Measurements from ENCODE around the gene TMEM81. TPM values are rescaled to one million over a fixed set of nuclear protein-coding genes. Genes with fewer than 3 reads are reported as not detected.

The TMEM81 gene
- total RNA-seq, 2 experiments from 2014 or later, result 1.5 to 2.4 TPM

DNA sequence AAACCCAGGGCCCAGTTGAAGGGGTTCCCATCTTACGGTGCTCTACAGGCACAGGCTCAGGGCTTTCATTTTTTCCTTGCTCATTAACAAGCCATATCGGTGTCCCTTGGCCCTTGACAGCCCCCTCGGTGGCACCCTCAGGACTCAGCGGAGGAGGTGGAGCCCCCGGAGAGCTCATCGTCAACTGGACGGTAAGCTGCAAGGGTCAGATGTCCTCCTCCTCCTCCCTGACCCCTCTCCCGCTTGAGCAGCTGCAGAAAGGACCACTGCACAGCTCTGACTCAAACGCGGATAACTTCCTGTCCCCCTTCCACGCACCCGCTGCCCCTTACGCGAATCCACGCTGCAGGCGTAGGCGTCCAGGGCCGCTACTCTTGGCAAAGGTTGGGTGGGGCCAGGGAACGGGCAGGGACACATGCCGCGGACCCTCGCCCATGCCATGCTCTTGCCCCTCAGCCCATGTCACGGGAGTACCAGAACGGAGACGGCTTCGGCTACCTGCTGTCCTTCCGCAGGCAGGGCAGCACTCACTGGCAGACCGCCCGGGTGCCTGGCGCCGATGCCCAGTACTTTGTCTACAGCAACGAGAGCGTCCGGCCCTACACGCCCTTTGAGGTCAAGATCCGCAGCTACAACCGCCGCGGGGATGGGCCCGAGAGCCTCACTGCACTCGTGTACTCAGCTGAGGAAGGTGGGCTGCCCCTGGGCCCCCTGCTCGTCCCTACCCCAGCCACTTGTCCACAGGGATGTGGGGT lies 14.7 kb downstream of the TMEM81 start:
- H3K27me3 Mint-ChIP-seq, result no peaks in the 10 kb centered on the region
- no peaks in the 10 kb centered on the region for H3K36me3 Mint-ChIP-seq
- no peak for DNase-seq
- no peak overlapping the region for H3K27ac Mint-ChIP-seq
- H3K4me3 Mint-ChIP-seq, result no peak overlapping the region
- no peaks in the 10 kb centered on the region for H3K4me1 Mint-ChIP-seq
- H3K9me3 Mint-ChIP-seq, result no peaks in the 10 kb centered on the region

GRCh38 chr1:205068457-205069040 lies 15.7 kb downstream of the TMEM81 start:
- Mint-ChIP-seq H3K27ac (no peak overlapping the region), H3K36me3 (no peaks in the 10 kb centered on the region), H3K9me3 (no peaks in the 10 kb centered on the region), H3K27me3 (no peaks in the 10 kb centered on the region), H3K4me3 (no peak overlapping the region), H3K4me1 (no peaks in the 10 kb centered on the region)
- no peak for DNase-seq

DNA sequence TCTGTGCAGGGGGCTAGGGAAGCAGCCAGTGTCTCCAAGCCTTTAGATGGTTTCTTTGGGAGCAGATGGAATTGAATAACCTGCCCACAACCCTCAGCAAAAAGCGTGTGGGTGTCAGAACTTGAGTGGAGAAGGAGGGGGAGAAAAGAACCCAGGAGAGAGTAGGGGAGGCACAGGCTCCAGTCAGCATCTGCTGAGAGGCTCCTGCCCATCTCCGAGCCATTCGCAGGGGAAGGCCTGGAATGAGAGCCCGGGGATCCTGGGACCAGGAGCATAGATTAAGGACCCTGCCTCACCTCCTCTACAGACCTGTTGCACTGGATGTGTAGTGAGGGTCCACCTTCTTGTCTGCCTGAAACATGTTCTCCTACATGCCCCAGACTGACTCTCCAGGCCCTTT lies 16.3 kb downstream of the TMEM81 start:
- H3K9me3 Mint-ChIP-seq, result no peaks in the 10 kb centered on the region
- H3K36me3 Mint-ChIP-seq, result no peaks in the 10 kb centered on the region
- H3K27ac Mint-ChIP-seq, result no peak overlapping the region
- no peak for DNase-seq
- no peaks in the 10 kb centered on the region for H3K4me1 Mint-ChIP-seq
- H3K4me3 Mint-ChIP-seq, result no peak overlapping the region
- no peaks in the 10 kb centered on the region for H3K27me3 Mint-ChIP-seq

- Mint-ChIP-seq H3K4me3 (no peak overlapping the region), H3K4me1 (no peaks in the 10 kb centered on the region), H3K36me3 (no peaks in the 10 kb centered on the region), H3K27me3 (no peaks in the 10 kb centered on the region), H3K27ac (no peak overlapping the region), H3K9me3 (no peaks in the 10 kb centered on the region)
- DNase-seq, result no peak
Observed at GRCh38 chr1:205067031-205067430, 17.2 kb downstream of the TMEM81 start.

DNA sequence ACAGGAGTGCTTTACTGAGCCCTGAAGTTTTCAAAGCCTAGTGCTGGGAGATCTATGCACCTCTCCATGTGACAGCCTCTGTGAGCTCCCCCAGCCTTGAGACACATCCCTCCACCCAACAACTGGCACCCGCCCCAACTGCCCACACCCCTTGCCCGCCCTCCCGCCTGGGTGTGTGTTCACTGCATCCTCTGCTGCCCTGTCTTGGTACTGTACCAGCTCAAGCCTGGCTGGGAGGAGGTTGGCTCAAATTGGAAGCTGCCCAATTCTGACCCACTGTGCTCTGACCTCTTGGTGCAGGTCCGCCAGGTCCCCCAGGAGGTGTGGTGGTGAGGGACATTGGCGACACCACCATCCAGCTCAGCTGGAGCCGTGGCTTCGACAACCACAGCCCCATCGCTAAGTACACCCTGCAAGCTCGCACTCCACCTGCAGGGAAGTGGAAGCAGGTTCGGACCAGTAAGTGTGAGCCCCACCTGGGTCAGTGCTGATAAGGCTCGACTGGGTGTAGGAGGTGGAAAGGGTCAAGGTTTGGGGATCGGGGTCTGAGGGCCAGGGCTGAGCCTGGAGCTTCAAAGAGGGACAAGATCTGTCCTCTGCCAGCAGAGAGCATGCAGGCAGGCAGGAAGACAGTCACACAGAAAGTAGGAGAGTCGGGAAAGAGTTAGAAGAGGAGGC lies 18.0 kb downstream of the TMEM81 start:
- H3K36me3 Mint-ChIP-seq, result no peaks in the 10 kb centered on the region
- H3K27ac Mint-ChIP-seq, result no peak overlapping the region

GRCh38 chr1:205065666-205066065 lies 18.6 kb downstream of the TMEM81 start:
- H3K36me3 Mint-ChIP-seq, result no peaks in the 10 kb centered on the region
- no peaks in the 10 kb centered on the region for H3K4me1 Mint-ChIP-seq
- DNase-seq, result no peak
- H3K9me3 Mint-ChIP-seq, result no peaks in the 10 kb centered on the region
- H3K27ac Mint-ChIP-seq, result no peak overlapping the region
- no peak overlapping the region for H3K4me3 Mint-ChIP-seq
- no peaks in the 10 kb centered on the region for H3K27me3 Mint-ChIP-seq

More for the DNA sequence above, 18.0 kb downstream of the TMEM81 start:
- H3K4me1 Mint-ChIP-seq, result no peaks in the 10 kb centered on the region
- H3K4me3 Mint-ChIP-seq, result no peak overlapping the region
- H3K27me3 Mint-ChIP-seq, result no peaks in the 10 kb centered on the region
- no peaks in the 10 kb centered on the region for H3K9me3 Mint-ChIP-seq
- DNase-seq, result no peak

- no peaks in the 10 kb centered on the region for H3K27me3 Mint-ChIP-seq
- no peak for DNase-seq
- no peaks in the 10 kb centered on the region for H3K36me3 Mint-ChIP-seq
- H3K27ac Mint-ChIP-seq, result no peak overlapping the region
- no peaks in the 10 kb centered on the region for H3K9me3 Mint-ChIP-seq
- H3K4me1 Mint-ChIP-seq, result no peaks in the 10 kb centered on the region
- no peak overlapping the region for H3K4me3 Mint-ChIP-seq
Observed at GRCh38 chr1:205064741-205065316, 19.4 kb downstream of the TMEM81 start.

- no peak overlapping the region for H3K4me3 Mint-ChIP-seq
Observed at GRCh38 chr1:205064301-205064700, 20.0 kb downstream of the TMEM81 start.

GRCh38 chr1:205062895-205063294 lies 21.4 kb downstream of the TMEM81 start:
- Mint-ChIP-seq H3K27ac (no peak overlapping the region), H3K36me3 (no peaks in the 10 kb centered on the region)

More at GRCh38 chr1:205064301-205064700, 20.0 kb downstream of the TMEM81 start:
- H3K36me3 Mint-ChIP-seq, result no peaks in the 10 kb centered on the region
- DNase-seq, result no peak
- H3K9me3 Mint-ChIP-seq, result no peaks in the 10 kb centered on the region
- no peak overlapping the region for H3K27ac Mint-ChIP-seq
- no peaks in the 10 kb centered on the region for H3K4me1 Mint-ChIP-seq
- H3K27me3 Mint-ChIP-seq, result no peaks in the 10 kb centered on the region

GRCh38 chr1:205062319-205062718 lies 21.9 kb downstream of the TMEM81 start:
- H3K9me3 Mint-ChIP-seq, result no peaks in the 10 kb centered on the region
- H3K4me1 Mint-ChIP-seq, result no peaks in the 10 kb centered on the region
- no peak overlapping the region for H3K4me3 Mint-ChIP-seq
- DNase-seq, result no peak
- no peaks in the 10 kb centered on the region for H3K27me3 Mint-ChIP-seq
- H3K27ac Mint-ChIP-seq, result no peak overlapping the region
- H3K36me3 Mint-ChIP-seq, result no peaks in the 10 kb centered on the region

More at GRCh38 chr1:205062895-205063294, 21.4 kb downstream of the TMEM81 start:
- H3K4me3 Mint-ChIP-seq, result no peak overlapping the region
- H3K27me3 Mint-ChIP-seq, result no peaks in the 10 kb centered on the region
- H3K4me1 Mint-ChIP-seq, result no peaks in the 10 kb centered on the region
- H3K9me3 Mint-ChIP-seq, result no peaks in the 10 kb centered on the region
- no peak for DNase-seq

DNA sequence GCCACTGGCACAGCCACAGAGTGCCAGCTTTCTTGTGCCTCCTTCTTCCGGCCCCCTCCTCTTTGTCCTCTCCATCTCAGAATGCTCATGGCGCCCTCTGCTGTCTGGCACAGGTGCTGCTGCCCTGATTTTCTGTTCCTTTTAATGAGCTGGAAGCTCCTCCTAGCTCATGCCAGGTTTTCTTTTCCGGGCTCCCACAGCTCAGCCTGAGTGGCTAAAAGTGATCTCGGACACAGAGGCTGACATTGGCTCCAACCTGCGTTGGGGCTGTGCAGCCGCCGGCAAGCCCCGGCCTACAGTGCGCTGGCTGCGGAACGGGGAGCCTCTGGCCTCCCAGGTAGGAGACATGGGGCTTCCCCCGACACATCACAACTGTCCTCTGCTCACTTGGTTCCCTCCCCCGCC lies 22.6 kb downstream of the TMEM81 start:
- Mint-ChIP-seq H3K27ac (no peak overlapping the region), H3K36me3 (no peaks in the 10 kb centered on the region), H3K9me3 (no peaks in the 10 kb centered on the region), H3K4me1 (no peaks in the 10 kb centered on the region), H3K4me3 (no peak overlapping the region), H3K27me3 (no peaks in the 10 kb centered on the region)
- peak; percentile 66 for DNase-seq

- no peaks in the 10 kb centered on the region for H3K36me3 Mint-ChIP-seq
- no peak overlapping the region for H3K27ac Mint-ChIP-seq
- DNase-seq, result no peak
- no peaks in the 10 kb centered on the region for H3K4me1 Mint-ChIP-seq
- H3K27me3 Mint-ChIP-seq, result no peaks in the 10 kb centered on the region
- H3K4me3 Mint-ChIP-seq, result no peak overlapping the region
- no peaks in the 10 kb centered on the region for H3K9me3 Mint-ChIP-seq
Observed at GRCh38 chr1:205061227-205061626, 23.0 kb downstream of the TMEM81 start.

GRCh38 chr1:205060746-205061145 lies 23.5 kb downstream of the TMEM81 start:
- Mint-ChIP-seq H3K36me3 (no peaks in the 10 kb centered on the region), H3K27ac (no peak overlapping the region), H3K9me3 (no peaks in the 10 kb centered on the region), H3K4me3 (no peak overlapping the region), H3K4me1 (no peaks in the 10 kb centered on the region), H3K27me3 (no peaks in the 10 kb centered on the region)
- DNase-seq, result no peak

GRCh38 chr1:205059660-205060059 lies 24.6 kb downstream of the TMEM81 start:
- Mint-ChIP-seq H3K27me3 (no peaks in the 10 kb centered on the region), H3K4me1 (no peaks in the 10 kb centered on the region), H3K36me3 (no peaks in the 10 kb centered on the region), H3K27ac (no peak overlapping the region), H3K4me3 (no peak overlapping the region), H3K9me3 (no peaks in the 10 kb centered on the region)
- DNase-seq, result no peak

GRCh38 chr1:205058853-205059252 lies 25.4 kb downstream of the TMEM81 start:
- Mint-ChIP-seq H3K36me3 (no peaks in the 10 kb centered on the region), H3K4me3 (no peak overlapping the region), H3K4me1 (no peaks in the 10 kb centered on the region), H3K9me3 (no peaks in the 10 kb centered on the region), H3K27me3 (no peaks in the 10 kb centered on the region), H3K27ac (no peak overlapping the region)
- DNase-seq, result no peak
